IPS-20b (cell line): Measurements from ENCODE around the gene GID8.

Source experiments
- H3K27ac ChIP-seq: one replicate; pipeline ENCODE4 v1.5.1; 2013; ENCODE audit warnings: low read length
- H3K27me3 ChIP-seq: 2 replicates; pipeline ENCODE4 v1.6.1; 2013; ENCODE audit warnings: mild to moderate bottlenecking, low read length, inconsistent platforms; ENCODE audit not compliant: insufficient read depth
- H3K36me3 ChIP-seq: 2 replicates; pipeline ENCODE4 v1.6.1; 2013; ENCODE audit warnings: low read depth, mild to moderate bottlenecking, inconsistent platforms, low read length, moderate library complexity; ENCODE audit not compliant: insufficient read depth
- H3K4me1 ChIP-seq: 2 replicates; pipeline ENCODE4 v1.6.1; 2013; ENCODE audit warnings: mild to moderate bottlenecking, control low read depth, inconsistent platforms, low read length, moderate library complexity; ENCODE audit not compliant: insufficient read depth
- H3K4me3 ChIP-seq: 2 replicates; pipeline ENCODE4 v1.5.1; 2013; ENCODE audit warnings: mild to moderate bottlenecking, low read length, inconsistent platforms
- H3K9ac ChIP-seq: 2 replicates; pipeline ENCODE4 v1.6.1; 2013; ENCODE audit warnings: low read depth, mild to moderate bottlenecking, inconsistent platforms, low read length, moderate library complexity
- H3K9me3 ChIP-seq: 2 replicates; pipeline ENCODE4 v1.6.1; 2013; ENCODE audit warnings: mild to moderate bottlenecking, low read depth, low read length, inconsistent platforms; ENCODE audit not compliant: insufficient read depth

GID8 gene

DNA sequence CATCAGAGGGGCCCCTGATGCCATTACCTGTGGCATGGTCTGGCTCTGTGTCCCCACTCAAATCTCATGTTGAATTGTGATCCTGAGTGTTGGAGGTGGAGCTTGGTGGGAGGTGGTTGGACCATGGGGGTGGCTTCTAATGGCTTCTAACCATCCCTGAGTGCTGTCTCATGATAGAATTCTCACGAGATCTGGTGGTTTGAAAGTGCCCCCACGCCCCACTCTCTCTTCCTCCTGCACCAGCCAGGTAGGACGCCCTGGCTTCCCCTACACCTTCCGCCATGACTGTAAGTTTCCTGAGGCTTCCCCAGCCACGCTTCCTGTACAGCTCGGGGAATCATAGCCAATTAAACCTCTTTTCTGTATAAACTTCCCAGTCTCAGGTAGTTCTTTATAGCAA is 53.9 kb downstream of the GID8 start:
- H3K4me1 ChIP-seq = peaks cover 3% of the 10 kb centered on the region; the same call in 1 of the 2 replicates
- H3K9me3 ChIP-seq = no peaks in the 10 kb centered on the region
- H3K9ac ChIP-seq = no peak overlapping the region
- H3K27ac ChIP-seq = no peak overlapping the region
- no peak overlapping the region for H3K4me3 ChIP-seq
- no peaks in the 10 kb centered on the region for H3K36me3 ChIP-seq
- peaks cover 11% of the 10 kb centered on the region for H3K27me3 ChIP-seq

GRCh38 chr20:62993856-62994494 is 56.0 kb downstream of the GID8 start:
- no peak overlapping the region for H3K27ac ChIP-seq
- H3K9me3 ChIP-seq = no peaks in the 10 kb centered on the region
- H3K4me3 ChIP-seq = no peak overlapping the region
- peaks cover 30% of the 10 kb centered on the region for H3K27me3 ChIP-seq
- no peak overlapping the region for H3K9ac ChIP-seq
- H3K36me3 ChIP-seq = no peaks in the 10 kb centered on the region
- H3K4me1 ChIP-seq = peaks cover 3% of the 10 kb centered on the region; the same call in 1 of the 2 replicates

GRCh38 chr20:62994869-62995281 is 56.9 kb downstream of the GID8 start:
- Histone ChIP-seq H3K27me3 (peaks cover 39% of the 10 kb centered on the region), H3K4me1 (peaks cover 3% of the 10 kb centered on the region; the same call in 1 of the 2 replicates), H3K27ac (no peak overlapping the region), H3K9ac (no peak overlapping the region), H3K4me3 (no peak overlapping the region), H3K36me3 (no peaks in the 10 kb centered on the region), H3K9me3 (no peaks in the 10 kb centered on the region)

- H3K36me3 ChIP-seq = no peaks in the 10 kb centered on the region
- peaks cover 45% of the 10 kb centered on the region for H3K27me3 ChIP-seq
- H3K4me1 ChIP-seq = peaks cover 3% of the 10 kb centered on the region; the same call in 1 of the 2 replicates
- H3K9me3 ChIP-seq = no peaks in the 10 kb centered on the region
- no peak overlapping the region for H3K4me3 ChIP-seq
- H3K27ac ChIP-seq = no peak overlapping the region
- H3K9ac ChIP-seq = no peak overlapping the region
Observed at GRCh38 chr20:62995481-62995880, 57.5 kb downstream of the GID8 start.

- peaks cover 3% of the 10 kb centered on the region; the same call in 1 of the 2 replicates for H3K4me1 ChIP-seq
- H3K9me3 ChIP-seq = no peaks in the 10 kb centered on the region
- peaks cover 50% of the 10 kb centered on the region for H3K27me3 ChIP-seq
- H3K9ac ChIP-seq = no peak overlapping the region
- H3K4me3 ChIP-seq = no peak overlapping the region
- no peak overlapping the region for H3K27ac ChIP-seq
- H3K36me3 ChIP-seq = no peaks in the 10 kb centered on the region
Observed at GRCh38 chr20:62995898-62996595, 58.1 kb downstream of the GID8 start.

DNA sequence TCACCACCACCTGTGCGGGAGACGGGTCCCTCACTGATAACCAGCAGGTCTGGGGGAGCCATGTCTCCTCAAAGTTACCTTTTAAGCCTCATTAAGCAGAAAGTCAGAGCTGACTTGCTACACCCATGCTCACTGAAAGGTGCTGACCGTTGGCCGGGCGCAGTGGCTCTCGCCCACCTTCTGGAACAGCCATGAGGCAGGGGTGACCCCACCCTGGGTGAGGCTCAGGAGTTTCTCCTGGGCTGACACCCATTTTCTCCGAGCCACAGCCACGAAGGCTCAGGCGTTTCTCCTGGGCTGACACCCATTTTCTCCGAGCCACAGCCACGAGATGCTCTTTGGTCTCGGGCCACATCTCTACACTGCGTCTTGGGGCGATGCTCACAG is 58.6 kb downstream of the GID8 start:
- no peaks in the 10 kb centered on the region for H3K36me3 ChIP-seq
- peaks cover 56% of the 10 kb centered on the region for H3K27me3 ChIP-seq
- H3K9ac ChIP-seq = no peak overlapping the region
- no peak overlapping the region for H3K4me3 ChIP-seq
- no peak overlapping the region for H3K27ac ChIP-seq
- no peaks in the 10 kb centered on the region for H3K9me3 ChIP-seq
- H3K4me1 ChIP-seq = peaks cover 3% of the 10 kb centered on the region; the same call in 1 of the 2 replicates

DNA sequence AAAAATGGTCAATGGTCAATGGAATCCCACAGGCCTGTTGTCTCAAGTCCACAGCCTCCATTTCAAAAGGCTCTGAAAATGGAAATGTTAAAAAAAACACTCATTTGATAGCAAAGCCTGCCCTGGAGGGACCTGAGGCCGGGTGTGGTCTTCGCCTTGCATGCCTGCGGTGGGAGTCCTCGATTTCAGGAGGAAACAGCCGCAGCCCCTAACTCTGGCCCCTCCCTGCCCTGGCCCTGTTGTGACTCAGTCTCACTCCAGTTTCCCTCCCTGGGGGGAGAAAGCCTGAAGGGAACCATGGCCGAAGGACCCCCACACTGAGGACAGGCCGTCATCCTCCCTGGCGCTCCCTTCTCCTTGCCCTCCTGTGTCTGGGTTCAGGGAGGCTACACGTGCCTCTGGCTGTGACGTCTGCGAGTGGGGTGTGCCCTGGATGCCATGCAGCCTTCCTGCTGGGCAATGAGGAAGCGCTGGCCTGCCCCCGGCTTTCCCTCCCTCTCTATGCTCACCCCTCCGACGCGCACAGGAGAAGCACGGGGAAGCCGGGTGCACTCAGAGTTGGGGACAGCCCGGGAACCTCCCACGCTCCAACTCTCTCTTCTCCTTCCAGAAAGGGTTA is 59.6 kb downstream of the GID8 start:
- peaks cover 3% of the 10 kb centered on the region; the same call in 1 of the 2 replicates for H3K4me1 ChIP-seq

More for the DNA sequence above, 59.6 kb downstream of the GID8 start:
- no peak overlapping the region for H3K4me3 ChIP-seq
- H3K36me3 ChIP-seq = no peaks in the 10 kb centered on the region
- H3K27ac ChIP-seq = no peak overlapping the region
- no peaks in the 10 kb centered on the region for H3K9me3 ChIP-seq
- no peak overlapping the region for H3K9ac ChIP-seq
- H3K27me3 ChIP-seq = peaks cover 65% of the 10 kb centered on the region
